Testis (tissue), 3 donors: ENCODE measurements around the gene MXD4. TPM values are rescaled to one million over a fixed set of nuclear protein-coding genes. Genes with fewer than 3 reads are reported as not detected.

Experiments used
- DNase-seq: peaks from one replicate; pipeline ENCODE4 v3.0.0-alpha.2; 2019
- H3K27ac ChIP-seq, 2 donors: fragments of 200-600 bp; sonication (generic); one replicate each; pipeline ENCODE4 v1.5.1; 2019
- H3K27me3 ChIP-seq: fragments of 200-600 bp; sonication (generic); one replicate; pipeline ENCODE4 v1.5.1; 2019
- H3K36me3 ChIP-seq: fragments of 200-600 bp; sonication (generic); one replicate; pipeline ENCODE4 v1.5.1; 2017; ENCODE audit warnings: low read depth; ENCODE audit errors: missing control alignments
- H3K4me1 ChIP-seq: fragments of 200-600 bp; sonication (generic); one replicate; pipeline ENCODE4 v1.5.1; 2019
- H3K4me3 ChIP-seq, 2 donors: fragments of 200-600 bp; sonication (generic); one replicate each; pipeline ENCODE4 v1.5.1; 2017 to 2019
- H3K9me3 ChIP-seq: fragments of 200-600 bp; sonication (generic); one replicate; pipeline ENCODE4 v1.5.1; 2017
- POLR2A ChIP-seq: fragments of 450-650 bp; IDR thresholded peaks from one replicate; pipeline ENCODE4 v1.6.1; 2017; ENCODE audit warnings: antibody characterized with exemption, mild to moderate bottlenecking, moderate library complexity
- WGBS, 2 donors: methylation state at CpG; one replicate each; pipeline ENCODE4 v1.1.5; 2018; 5-methylcytosine and 5-hydroxymethylcytosine counted together
- intact Hi-C: fragments of 100-400 bp; cut with DNase I; formaldehyde crosslinking; loops from one replicate; pipeline ENCODE4 v1.15.1; 2023; ENCODE audit warnings: low total_unique reads
- polyA plus RNA-seq: library from polyadenylated mRNA; stranded (reverse); fragments of 350-450 nt; fragmentation: Illumina TruSeq; extraction: RNeasy Lipid Tissue Mini Kit (QIAGEN cat#74804); gene quantifications from one replicate; pipeline ENCODE4 v1.2.3, GENCODE V29; 2014; ENCODE audit warnings: low read depth, low replicate concordance; ENCODE audit not compliant: insufficient read depth
- total RNA-seq, 2 donors: library from RNA; depleted of rRNA; stranded (reverse); fragments of >200 nt; gene quantifications; one replicate each; pipeline ENCODE4 v1.2.3, GENCODE V29; 2016
- TF ChIP-seq, protein P1 (sequence below), 3 experiments: fragments of 450-650 bp in 2 of 3; fragments of 200-600 bp in 1 of 3; sonication (generic) in 1 of 3; IDR thresholded peaks; one replicate each; pipeline ENCODE4 v1.5.1; 2016 to 2019; ENCODE audit warnings: antibody characterized with exemption in 3 of 3, mild to moderate bottlenecking in 2 of 3, moderate library complexity in 1 of 3

The MXD4 gene
- total and polyA plus RNA-seq, 3 donors from 2014 or later, result 51.6 to 76.4 (median 73.8) TPM

- Histone ChIP-seq H3K9me3 (no peaks in the 10 kb centered on the region), H3K27me3 (no peaks in the 10 kb centered on the region), H3K4me1 (no peaks in the 10 kb centered on the region), H3K27ac (no peak overlapping the region), H3K4me3 (no peak overlapping the region), H3K36me3 (no peaks in the 10 kb centered on the region)
- no peak for DNase-seq
- intact Hi-C loops, result no loop called here
- TF ChIP-seq, protein P1, sequence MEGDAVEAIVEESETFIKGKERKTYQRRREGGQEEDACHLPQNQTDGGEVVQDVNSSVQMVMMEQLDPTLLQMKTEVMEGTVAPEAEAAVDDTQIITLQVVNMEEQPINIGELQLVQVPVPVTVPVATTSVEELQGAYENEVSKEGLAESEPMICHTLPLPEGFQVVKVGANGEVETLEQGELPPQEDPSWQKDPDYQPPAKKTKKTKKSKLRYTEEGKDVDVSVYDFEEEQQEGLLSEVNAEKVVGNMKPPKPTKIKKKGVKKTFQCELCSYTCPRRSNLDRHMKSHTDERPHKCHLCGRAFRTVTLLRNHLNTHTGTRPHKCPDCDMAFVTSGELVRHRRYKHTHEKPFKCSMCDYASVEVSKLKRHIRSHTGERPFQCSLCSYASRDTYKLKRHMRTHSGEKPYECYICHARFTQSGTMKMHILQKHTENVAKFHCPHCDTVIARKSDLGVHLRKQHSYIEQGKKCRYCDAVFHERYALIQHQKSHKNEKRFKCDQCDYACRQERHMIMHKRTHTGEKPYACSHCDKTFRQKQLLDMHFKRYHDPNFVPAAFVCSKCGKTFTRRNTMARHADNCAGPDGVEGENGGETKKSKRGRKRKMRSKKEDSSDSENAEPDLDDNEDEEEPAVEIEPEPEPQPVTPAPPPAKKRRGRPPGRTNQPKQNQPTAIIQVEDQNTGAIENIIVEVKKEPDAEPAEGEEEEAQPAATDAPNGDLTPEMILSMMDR (IDR thresholded peaks at IDR 0.05), result no peak
- TF ChIP-seq POLR2A, result no peak
- 93 to 95% methylated on average over 3 of the region's 3 CpGs for WGBS, 2 donors
These were observed 21.3 kb upstream of the MXD4 start for GRCh38 chr4:2283199-2283711.

DNA sequence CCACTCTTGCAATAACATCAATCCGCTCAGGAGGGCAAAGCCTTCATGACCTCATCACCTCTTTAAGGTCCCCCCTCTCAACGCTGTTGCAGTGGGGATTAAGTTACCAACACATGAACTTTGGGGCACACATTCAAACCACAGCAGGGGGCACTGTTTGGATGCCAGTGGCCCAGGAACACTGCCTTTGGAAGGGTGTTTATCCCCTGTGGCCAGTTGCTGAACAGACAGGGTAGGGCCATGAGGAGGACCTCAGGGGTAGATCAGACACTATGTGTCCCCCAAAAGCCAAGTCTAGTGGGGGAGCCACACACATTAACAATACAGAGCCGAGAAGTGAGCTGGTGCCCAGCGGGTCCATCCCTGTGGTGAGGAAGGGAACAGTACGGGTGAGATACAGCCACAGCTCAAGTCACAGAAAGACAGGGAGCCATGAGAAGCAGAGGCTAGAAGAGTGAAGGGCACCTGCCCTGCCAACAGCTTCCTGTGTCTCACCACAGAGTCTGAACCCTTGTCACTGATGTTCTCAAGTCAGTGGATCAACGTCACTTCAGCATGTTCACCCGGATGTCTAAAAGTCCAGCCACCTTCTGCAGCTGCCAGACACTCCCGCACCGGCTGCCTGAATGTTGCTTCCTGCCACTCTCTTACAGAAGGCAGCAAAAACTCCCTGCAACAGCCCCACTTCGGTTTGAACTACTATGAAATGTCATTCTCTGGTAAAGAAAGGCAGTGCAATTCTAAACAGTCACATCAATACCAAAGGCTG is 19.9 kb upstream of the MXD4 start:
- intact Hi-C loops, result no loop called here
- no peaks in the 10 kb centered on the region for H3K27me3 ChIP-seq
- no peaks in the 10 kb centered on the region for H3K9me3 ChIP-seq
- TF ChIP-seq, protein P1 (IDR thresholded peaks at IDR 0.05), result no peak
- no peak for DNase-seq
- no peaks in the 10 kb centered on the region for H3K4me1 ChIP-seq
- 67 to 80% methylated on average over 10 of the region's 10 CpGs for WGBS, 2 donors
- no peak overlapping the region for H3K4me3 ChIP-seq
- no peaks in the 10 kb centered on the region for H3K36me3 ChIP-seq
- no peak overlapping the region for H3K27ac ChIP-seq

- no peak for DNase-seq
- H3K4me1 ChIP-seq, result no peaks in the 10 kb centered on the region
- WGBS, 2 donors, result 89 to 90% methylated on average over 13 of the region's 13 CpGs
- H3K4me3 ChIP-seq, result no peak overlapping the region
- H3K9me3 ChIP-seq, result no peaks in the 10 kb centered on the region
- H3K27ac ChIP-seq, result no peak overlapping the region
- intact Hi-C loops, result no loop called here
- no peaks in the 10 kb centered on the region for H3K27me3 ChIP-seq
- no peak for TF ChIP-seq POLR2A
- TF ChIP-seq, protein P1 (IDR thresholded peaks at IDR 0.05), result no peak
- no peaks in the 10 kb centered on the region for H3K36me3 ChIP-seq
These were observed 18.8 kb upstream of the MXD4 start for GRCh38 chr4:2280531-2281300.

GRCh38 chr4:2277956-2278355 is 16.0 kb upstream of the MXD4 start:
- Histone ChIP-seq H3K4me1 (peaks cover 10% of the 10 kb centered on the region), H3K36me3 (no peaks in the 10 kb centered on the region), H3K27ac (no peak overlapping the region), H3K4me3 (no peak overlapping the region), H3K9me3 (no peaks in the 10 kb centered on the region), H3K27me3 (no peaks in the 10 kb centered on the region)
- DNase-seq, result no peak
- 95 to 96% methylated on average over 9 of the region's 9 CpGs for WGBS, 2 donors
- intact Hi-C loops, result no loop called here
- no peak for TF ChIP-seq POLR2A

DNA sequence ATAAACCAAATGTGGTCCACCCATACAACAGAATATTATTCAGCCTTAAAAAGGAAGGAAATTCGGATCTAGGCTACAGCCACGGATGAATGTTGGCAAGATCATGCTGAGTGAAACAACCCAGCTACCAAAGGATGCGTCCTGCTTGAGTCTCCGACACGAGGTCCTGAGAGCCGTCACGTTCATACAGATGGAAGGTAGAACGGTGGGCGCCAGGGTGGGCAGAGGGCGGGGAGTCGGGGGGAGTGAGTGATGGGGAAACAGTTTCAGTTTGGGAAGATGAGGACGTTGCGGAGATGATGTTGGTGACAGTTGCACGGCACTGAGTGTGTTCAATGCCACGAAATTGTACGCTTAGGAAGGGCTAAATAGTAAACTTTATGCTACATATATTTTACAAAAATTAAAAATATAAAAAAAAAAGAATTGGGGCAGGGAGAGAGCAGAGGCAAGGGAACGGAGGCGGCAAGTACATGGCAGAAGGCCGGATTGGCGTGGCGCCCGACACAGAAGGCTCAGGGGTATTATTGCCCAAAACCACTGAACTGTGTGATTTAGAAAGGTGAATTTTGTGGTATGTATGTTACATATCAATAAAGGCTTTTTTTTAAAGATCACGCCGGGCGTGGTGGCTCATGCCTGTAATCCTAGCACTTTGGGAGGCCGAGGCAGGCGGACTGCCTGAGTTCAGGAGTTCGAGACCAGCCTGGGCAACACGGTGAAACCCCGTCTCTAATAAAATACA is 14.8 kb upstream of the MXD4 start:
- TF ChIP-seq POLR2A, result no peak
- DNase-seq, result no peak
- H3K36me3 ChIP-seq, result no peaks in the 10 kb centered on the region
- no peak overlapping the region for H3K4me3 ChIP-seq
- peaks cover 12% of the 10 kb centered on the region for H3K4me1 ChIP-seq
- no peaks in the 10 kb centered on the region for H3K9me3 ChIP-seq
- 82 to 86% methylated on average over 29 to 30 of the region's 30 CpGs for WGBS, 2 donors
- H3K27ac ChIP-seq, result no peak overlapping the region
- no peaks in the 10 kb centered on the region for H3K27me3 ChIP-seq
- intact Hi-C loops, result no loop called here
